ENCODE data around the gene DCAF4.

The DCAF4 gene

DNA sequence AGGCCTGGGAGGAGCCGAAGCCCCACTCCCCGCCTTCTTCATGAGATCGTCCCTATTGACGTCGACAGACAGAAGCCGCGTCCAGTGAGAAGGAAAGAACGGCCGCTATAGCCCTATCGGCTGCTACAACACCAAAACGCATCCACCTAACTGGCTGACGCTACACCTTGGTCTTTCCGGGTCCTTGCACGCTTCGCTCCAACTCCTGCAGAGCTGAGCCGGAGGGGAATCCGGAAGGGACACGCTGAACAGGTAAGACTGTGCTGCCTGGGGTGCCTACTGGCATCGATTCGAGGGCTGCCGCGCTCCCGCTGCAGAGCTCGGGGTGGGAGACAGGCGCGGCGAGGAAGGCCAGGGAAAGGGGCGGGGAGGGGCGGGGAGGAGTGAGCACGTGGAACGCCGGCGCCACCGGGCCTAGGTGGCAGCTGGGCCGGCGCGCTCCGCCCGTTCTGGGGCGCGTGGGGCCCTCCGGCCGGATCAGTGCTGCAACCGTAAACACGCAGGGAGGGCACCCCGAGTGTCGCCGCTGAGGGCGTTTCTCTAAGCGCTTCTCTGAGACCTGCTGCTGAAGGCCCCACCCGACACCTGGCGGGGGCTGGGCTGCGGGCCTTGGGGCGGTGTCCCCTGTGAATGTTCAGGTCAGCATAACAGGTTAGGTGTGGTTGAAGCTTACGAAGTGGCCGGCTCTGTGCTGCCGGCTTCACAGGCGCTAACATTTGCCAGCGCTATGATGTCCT lies at the start of gene DCAF4:
DCAF4 (plus strand) TSS at position 173 of the 737 bp plus-strand sequence. CDS start 11,515 bp downstream, outside the sequence.
- peak; percentile 99 for DNase-seq (ENCODE audit: low spot score)

GRCh38 chr14:72876710-72877063 lies 49.6 kb upstream of the DCAF4 start:
- no peak for DNase-seq (ENCODE audit: low spot score)

DNA sequence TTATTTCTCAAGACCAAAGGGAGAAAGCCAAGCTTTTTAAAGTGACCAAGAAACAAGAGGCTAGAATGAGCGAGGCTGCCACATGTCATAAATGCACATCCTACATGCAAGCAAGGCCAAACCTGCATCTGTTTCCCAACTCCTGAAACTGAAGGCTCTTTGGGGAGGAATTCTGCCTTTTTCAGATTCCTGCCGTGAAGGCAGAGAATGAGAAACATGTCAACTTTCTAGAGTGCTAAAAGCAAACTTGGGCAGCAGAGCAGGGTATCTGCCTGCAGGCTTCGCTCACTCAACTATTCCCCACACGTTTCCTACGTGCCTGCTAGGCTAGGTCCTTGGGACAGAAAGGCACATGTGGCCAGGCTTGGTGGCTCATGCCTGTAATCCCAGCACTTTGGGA lies 47.5 kb upstream of the DCAF4 start:
- no peak for DNase-seq (ENCODE audit: low spot score)

DNA sequence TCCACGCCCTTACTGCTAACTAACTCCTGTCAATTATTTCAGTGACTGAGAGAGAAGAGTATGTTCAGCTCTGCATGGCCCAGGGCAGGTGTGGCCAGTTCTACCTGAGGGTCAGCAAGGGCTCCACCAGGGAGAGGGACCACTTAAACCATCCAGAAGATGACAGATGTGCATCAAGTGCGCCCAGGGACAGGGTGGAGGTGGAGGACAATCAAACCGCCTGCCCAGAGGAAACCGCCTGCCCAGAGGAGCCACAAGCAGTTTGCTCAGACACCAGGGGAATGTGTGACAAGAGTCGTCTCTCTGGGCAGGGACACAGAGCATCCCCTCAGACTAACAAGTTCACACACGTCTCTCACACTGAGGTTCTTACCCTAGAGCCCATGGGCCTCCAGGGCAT lies 46.8 kb upstream of the DCAF4 start:
- no peak for DNase-seq (ENCODE audit: low spot score)

DNA sequence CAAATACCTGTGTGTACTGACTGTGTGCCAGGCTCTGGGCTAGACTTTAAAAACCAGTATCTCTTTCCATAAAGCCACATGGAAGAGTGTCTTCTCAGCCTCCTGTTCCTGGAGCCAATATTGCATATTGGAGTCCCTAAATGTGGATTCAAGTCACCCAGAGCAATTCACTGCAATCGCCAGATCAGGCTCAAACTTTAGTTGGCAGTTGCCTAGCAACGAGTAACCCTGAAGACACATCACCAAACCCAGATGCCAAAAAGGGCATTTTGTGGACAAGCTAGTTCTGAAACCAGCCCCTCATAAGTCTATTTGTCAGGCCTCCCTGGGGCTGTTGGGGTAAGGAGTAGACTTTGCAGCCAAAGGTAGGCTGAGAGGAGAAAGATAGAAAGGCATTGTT lies 46.1 kb upstream of the DCAF4 start:
- no peak for DNase-seq (ENCODE audit: low spot score)

DNA sequence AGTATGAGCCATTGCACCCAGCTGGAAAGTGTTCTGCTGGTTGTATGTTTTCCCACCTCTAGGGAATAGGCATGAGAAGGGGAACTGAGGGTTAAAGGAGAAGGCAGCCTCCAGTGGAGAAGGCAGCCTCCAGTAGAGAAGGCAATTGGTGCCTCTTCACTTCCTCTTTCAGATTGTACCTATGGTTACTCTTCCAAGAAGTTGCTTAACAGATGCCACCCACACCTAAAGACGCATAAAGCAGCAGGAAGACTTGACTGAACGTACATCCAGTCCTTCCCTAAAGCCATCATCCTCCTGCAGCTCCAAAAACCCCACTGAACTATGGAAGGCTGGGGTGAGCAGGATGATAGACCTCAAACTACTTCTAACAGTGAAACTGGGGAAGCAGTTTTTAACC lies 45.4 kb upstream of the DCAF4 start:
- no peak for DNase-seq (ENCODE audit: low spot score)

- DNase-seq (ENCODE audit: low spot score) = no peak
Observed at GRCh38 chr14:72881543-72881942, 44.7 kb upstream of the DCAF4 start.

GRCh38 chr14:72882047-72882446 lies 44.2 kb upstream of the DCAF4 start:
- no peak for DNase-seq (ENCODE audit: low spot score)

- no peak for DNase-seq (ENCODE audit: low spot score)
Observed at GRCh38 chr14:72882463-72882862, 43.8 kb upstream of the DCAF4 start.

DNA sequence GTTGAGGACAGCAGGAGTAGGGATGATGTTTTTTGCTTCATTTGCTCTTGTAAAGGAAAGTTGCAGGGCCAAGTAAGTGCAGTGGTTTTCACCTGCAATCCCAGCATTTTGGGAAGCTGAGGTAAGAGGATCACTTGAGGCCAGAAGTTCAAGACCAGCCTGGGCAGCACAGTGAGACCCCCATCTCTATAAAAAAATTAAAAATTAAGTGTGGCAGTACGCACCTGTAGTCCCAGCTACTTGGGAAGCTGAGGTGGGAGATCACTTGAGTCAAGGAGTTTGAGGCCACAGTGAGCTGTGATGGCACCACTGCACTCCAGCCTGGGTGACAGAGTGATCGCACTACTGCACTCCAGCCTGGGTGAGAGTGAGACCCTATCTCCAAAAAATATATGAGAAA lies 43.2 kb upstream of the DCAF4 start:
- DNase-seq (ENCODE audit: low spot score) = no peak

DNA sequence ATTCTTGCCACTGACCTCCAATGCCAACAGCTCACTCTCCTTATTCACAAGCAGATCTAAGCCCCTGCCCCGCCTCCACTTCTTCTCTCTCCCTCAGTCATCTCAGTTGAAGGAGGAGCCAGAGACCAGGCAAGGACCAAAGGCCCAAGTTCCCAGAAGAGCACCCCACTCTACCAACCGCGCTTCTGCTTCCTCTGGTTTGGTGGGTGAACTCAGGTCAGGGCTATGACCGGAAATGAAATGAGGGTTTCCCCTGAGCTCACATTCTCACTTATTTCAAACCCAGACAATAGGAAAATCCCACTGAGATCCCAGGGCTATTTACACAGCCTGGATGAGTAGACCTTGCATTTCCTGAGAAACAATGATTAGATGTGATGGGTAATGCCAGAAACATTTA lies 42.3 kb upstream of the DCAF4 start:
- no peak for DNase-seq (ENCODE audit: low spot score)

GRCh38 chr14:72884386-72884785 lies 41.9 kb upstream of the DCAF4 start:
- DNase-seq (ENCODE audit: low spot score) = no peak

DNA sequence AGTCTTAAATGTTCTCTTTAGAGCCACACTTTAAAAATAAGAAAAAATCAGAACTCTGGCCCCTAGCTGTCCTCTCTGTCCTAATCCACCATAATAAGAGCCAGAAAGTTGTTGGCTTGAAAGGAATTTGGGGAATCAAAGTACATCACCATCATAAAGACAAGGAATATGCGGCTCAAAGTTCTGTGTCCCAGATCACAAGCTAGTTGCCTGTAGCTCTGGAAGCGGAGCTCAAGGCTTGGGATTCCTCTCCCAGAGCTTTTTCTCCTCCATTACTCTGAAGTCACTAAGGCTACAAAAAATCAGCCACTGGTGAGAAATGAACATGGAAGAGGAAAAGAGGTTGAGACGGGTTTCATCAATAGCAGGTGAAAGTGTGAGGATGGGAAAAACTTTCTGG lies 38.8 kb upstream of the DCAF4 start:
- no peak for DNase-seq (ENCODE audit: low spot score)

DNA sequence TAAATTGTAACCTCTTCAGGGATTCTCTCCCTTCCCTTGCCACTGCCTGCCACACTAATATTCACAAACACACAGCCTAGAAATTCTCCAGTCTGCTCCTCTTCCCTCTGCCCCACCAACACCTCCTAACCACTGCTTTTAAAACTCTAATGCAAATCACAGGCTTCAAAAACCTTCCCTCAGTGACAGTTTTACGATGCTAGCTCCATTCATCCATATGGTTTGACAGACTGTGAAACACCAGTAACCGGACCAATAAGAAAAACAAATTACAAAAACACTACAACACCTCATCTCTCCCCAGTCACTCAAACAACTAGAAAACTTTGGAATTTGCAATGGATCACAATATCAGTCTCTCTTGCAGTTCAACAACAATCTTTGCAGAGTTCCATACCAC lies 38.1 kb upstream of the DCAF4 start:
- no peak for DNase-seq (ENCODE audit: low spot score)

- no peak for DNase-seq (ENCODE audit: low spot score)
Observed at GRCh38 chr14:72888636-72889201, 37.5 kb upstream of the DCAF4 start.

DNA sequence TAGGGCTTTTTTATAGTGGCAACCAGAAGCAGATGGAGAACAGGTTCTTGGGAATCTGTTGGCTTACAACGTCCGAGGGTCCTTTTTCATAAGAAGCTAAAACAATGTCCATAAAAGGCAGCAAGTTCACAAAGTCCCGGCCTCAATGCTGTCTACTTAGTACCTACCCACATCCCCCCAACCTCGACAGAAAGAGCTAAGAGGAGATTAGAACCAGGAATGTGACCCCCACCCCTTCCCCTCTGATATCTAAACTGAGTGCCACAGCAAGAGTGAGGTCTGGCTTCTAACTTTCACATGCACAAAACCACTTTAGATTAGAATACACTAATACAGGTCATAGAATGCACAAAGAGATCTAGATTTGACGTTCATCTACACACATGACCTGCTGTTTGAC lies 36.9 kb upstream of the DCAF4 start:
- DNase-seq (ENCODE audit: low spot score) = no peak

DNA sequence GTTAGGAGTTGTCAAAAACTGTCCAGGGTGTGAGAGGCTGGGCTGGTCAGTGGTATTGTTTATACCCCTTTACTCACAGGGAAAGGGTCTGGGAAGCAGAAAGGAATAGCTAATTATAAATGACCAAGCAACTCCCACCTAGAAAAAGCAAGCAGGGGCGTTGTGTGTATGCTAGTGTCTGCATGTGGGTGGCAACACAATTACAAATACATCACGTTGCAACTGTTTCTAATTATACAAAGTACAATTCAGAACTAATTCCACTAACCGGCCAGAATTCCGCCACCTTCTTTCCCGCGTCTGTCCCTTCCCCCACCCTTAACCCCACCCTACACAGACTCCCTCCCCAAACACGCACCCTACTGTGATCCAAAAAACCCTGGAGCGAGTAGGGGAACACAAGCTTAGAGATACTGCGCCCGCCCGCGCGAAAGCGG lies 34.6 kb upstream of the DCAF4 start:
- no peak for DNase-seq (ENCODE audit: low spot score)

GRCh38 chr14:72892103-72892878 lies 34.0 kb upstream of the DCAF4 start:
- DNase-seq (ENCODE audit: low spot score) = peak; percentile 39

GRCh38 chr14:72892879-72893635 lies 33.2 kb upstream of the DCAF4 start:
- DNase-seq (ENCODE audit: low spot score) = peak; percentile 31

GRCh38 chr14:72893636-72894322 lies 32.5 kb upstream of the DCAF4 start, which contains the start of gene DPF3:
TSS of gene DPF3 (minus strand) at chr14:72894101. CDS start at chr14:72894088, 13 bp downstream.
- peak; percentile 95 for DNase-seq (ENCODE audit: low spot score)

GRCh38 chr14:72894323-72894622 lies 32.0 kb upstream of the DCAF4 start:
- no peak for DNase-seq (ENCODE audit: low spot score)
